DLD1 (cell line): ENCODE results near the gene ADRA2C.
"Not testable (repeated sequence)": the region's sequence is repeated elsewhere in the genome, so short reads cannot be mapped to it uniquely, and the experiment has no call there.

Source experiments
- in situ Hi-C: cut with HindIII; loops from 2 replicates; pipeline ENCODE4 v1.10.0; 2017; ENCODE audit warnings: low sequenced_read_pairs

Gene ADRA2C

DNA sequence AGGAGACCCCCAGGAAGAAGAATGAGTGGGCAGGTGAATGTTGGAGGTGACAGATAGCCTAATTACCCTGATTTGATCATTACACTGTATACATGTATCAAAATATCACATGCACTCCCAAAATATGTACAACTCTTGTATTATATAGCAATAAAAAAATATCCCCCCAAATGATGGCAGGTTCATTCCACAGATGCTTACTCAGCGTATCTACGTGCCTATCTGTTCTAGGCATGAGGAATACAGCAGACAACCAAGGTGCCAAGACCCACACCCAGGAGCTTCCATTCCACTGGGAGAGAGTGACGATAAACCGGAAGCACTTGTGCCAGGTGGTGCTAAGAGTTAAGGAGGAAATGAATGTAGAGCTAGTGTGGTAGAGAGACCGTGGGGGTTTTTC is 42.4 kb downstream of the ADRA2C start:
- in situ Hi-C loops = no loop called here

DNA sequence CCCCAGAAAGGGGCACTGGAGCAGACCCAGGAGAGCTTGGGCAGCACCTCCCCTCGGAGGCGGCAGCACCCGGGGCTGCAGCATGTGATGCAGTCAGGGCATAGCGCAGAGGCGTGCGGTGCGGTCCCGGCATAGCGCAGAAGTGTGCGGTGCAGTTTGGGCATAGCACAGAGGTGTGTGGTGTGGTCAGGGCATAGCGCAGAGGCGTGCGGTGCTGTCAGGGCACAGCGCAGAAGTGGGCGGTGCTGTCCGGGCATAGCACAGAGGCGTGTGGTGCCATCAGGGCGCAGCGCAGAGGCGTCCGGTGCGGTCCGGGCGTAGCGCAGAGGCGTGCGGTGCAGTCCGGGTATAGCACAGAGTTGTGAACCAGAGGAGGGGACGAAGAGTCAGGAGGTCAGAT is 42.8 kb downstream of the ADRA2C start:
- in situ Hi-C loops = no loop called here

DNA sequence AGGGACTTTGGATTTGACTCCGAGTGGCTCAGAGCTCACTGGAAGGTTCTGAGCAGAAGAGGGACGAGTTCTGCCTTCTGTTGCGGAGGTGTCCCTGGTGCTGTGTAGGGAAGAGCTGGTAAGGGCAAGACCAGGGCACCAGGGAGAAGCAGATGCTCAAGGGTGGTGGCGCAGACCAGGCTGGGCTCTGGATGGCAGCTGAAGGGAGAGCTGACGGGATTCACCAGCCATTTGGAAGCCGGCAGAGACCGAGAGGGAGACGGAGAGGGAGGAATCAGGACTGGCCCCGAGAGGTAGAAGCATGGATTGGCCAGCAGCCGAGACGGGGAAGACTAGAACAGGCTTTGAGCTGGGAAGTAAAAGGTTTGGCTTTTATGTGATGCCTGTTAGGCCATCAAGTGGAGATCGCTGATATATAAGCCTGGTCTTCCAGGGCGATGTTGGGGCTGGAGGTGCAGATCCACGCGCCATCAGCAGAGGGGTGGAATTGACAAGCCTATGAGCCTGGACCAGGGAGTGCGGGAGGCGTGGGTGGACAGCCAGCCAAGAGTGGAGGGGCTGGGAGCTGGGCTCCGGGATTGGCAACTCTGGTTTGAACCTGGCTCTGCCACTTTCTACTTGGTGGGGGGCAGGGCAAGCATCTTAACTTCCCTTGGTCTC is 43.4 kb downstream of the ADRA2C start:
- in situ Hi-C loops = no loop called here

DNA sequence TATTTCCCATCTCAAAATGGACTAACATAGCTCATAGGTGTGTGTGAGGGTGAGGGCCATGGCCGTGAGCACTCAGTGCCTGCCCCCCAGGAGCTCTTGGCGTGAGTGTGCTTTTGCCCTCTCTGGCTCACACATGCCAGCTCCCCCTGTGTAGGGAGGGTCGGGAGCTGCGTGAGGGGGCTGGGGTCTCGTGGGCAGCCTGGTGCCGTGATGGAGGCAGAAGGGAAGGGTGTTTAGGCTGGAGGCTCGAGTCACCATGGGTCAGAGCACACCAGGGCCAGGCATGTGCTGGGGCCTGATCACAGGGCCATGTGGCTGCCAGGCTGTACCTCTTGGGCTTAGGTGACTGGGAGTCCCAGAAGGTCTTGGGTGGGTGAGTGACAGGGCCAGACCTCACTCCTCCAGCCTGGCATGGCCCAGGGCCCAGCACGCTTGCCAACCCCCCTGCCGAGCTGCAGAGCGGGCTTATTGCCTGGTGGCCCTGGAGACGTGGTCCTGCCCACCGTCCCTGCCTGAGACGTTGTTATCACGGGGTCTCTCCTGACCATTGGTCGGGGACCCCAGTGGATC is 44.0 kb downstream of the ADRA2C start:
- in situ Hi-C loops = no loop called here

DNA sequence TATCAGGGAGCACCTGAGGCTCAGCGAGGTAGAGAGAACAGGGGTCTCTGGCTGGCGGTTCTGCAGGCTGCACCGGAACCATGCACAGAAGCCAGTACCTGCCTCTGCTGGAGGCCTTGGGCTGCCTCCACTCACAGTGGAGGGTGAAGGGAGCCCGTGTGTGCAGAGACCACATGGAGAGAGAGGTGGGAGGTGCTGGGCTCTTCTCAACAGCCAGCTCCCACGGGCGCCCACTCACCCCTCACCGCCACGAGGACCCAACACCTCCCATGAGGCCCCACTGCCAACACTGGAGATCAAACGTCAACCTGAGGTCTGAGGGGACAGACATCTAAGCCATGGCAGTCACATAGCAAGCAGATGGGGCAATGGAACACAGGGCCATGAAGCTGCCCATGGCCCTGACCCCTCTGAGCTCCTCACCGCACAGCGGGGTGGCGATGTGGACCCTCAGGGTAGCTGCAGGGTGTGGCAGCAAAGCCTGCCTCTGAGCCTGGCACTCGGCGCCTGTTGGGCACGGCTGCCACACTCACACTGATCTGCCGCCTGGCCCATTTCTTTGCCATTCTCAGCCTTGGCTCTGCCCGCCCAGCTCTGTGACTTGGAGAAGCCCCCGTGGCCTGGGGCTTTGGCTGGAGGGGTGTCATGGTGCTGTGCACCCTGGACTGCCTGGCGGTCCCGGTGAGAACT is 44.8 kb downstream of the ADRA2C start:
- in situ Hi-C loops = no loop called here

DNA sequence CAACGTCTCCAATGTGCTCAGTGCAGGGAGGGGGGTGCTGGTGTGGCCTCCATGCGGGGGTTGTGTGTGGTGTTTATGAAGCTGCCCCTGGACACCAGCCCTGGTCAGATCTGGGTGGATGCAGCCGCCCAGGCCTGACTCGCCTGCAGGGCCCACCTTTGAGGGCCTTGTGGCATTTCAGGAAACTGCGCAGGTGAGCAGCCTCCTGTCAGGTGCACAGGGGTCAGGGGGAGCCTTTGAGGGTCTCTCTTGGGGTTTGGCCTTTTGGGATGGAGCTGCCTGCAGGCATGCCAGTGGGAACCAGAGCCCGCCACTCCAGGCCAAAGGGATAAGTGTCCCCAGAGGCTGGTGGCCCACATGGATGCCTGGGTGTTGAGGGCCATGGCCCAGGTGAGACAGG is 45.4 kb downstream of the ADRA2C start:
- in situ Hi-C loops = no loop called here

DNA sequence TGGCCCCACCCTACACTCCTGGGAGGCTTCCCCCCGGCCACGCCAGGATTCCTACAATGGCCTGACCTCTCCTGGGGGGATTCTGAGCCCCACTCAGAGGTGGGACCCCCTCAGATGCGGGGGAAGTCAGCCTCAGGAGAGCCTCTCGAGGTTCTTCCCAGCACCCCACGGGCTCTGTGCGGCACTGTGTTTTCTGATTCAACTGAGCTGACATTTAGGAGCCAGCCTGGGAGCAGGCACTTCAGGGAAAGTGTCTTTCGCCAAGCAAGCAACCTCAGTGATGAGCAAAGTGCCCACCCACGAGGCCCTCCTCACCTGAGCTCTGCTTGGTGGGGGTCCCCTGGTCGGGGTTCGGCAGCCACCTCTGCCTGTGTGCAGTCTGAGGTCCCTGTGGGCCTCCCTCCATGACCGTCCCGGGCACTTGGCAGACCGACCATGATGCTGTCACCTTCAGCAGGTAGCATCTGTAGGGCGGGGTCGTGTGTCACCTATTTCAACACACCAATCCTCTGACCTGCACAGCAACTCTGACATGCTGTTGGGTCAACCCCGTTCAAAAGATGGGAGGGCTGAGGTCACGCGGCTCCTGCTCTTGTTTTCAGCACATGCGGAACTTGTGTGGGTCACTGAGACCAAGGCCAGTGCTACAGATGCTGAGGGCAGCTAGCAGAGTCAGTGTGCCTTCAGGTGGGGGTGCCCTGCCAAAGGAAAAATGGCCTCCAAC is 46.2 kb downstream of the ADRA2C start:
- in situ Hi-C loops = no loop called here

DNA sequence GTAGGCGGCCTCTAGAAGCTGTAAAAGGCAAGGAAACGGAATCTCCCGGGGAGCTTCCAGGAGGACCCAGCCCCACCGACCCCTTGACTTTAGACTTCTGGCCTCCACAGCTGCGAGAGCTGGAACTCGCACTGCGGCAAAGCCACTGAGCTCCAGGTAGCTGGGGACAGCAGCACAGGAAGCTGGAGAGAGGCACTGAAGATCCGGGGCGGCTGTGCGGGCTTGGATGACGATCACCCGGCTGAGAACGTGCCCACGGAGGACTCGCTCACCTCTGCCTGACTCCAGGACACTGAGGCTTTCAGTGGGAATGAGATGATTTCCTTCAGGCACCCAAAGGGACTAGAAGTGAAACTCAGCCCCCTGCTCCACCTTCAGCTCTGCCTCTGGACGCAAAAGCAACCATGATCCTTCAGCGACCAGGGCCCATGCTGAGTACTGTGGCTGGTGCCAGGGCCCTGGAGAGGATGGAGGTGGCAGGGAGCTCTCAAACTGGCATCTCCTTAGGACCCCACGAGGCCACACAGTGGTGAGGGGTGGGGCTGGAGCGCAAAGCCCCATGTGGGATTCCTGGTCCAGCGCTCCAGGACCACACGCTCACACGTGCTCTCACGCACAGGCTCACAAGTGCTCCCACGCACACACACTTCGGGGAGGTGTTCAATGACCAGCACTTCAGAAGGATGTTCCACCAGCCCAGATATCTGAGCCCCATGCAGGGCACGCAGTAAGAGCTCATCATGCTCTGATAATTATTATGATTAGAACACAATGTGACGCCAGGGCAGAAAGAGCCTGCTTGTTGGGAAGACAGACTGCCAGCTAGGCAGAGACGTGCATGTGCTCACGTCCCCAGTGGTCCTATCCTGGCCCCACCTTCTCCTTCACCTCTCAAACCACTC is 47.2 kb downstream of the ADRA2C start:
- in situ Hi-C loops = no loop called here

DNA sequence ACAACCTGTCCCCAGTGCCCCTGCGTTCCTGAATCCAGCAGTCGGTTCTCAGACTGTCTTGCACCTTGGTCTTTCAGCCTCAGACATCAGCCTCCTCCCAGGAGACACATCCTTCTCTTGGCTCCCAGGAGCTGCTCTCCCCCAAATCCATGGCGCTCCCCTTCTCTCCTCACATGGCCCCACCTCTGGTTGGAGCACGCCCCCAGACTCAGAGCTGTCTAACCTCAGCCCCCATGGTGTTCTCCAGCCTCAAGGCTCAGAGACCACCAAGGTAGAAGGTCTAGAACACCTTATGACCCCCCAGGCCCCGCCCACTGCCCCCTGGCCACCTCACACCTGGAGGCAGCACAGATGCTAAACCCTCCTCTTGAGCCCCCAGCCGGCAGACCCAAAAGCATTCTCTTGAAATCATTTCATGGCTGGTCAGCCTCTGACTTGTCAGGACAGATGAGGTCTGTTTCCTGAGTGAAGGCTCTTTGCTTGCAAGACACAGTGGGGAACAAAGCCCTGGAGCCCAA is 47.9 kb downstream of the ADRA2C start:
- in situ Hi-C loops = no loop called here

DNA sequence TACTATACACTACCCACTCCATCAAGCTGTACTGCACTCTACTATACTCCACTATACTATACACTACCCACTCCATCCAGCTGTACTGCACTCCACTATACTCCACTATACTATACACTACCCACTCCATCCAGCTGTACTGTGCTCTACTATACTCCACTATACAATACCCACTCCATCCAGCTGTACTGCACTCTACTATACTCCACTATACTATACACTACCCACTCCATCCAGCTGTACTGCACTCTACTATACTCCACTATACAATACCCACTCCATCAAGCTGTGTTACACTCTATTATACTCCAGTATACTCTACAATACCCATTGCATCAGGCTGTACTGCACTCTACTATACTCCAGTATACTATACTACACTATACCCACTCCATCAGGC is 48.7 kb downstream of the ADRA2C start:
- in situ Hi-C loops = not testable (repeated sequence)

DNA sequence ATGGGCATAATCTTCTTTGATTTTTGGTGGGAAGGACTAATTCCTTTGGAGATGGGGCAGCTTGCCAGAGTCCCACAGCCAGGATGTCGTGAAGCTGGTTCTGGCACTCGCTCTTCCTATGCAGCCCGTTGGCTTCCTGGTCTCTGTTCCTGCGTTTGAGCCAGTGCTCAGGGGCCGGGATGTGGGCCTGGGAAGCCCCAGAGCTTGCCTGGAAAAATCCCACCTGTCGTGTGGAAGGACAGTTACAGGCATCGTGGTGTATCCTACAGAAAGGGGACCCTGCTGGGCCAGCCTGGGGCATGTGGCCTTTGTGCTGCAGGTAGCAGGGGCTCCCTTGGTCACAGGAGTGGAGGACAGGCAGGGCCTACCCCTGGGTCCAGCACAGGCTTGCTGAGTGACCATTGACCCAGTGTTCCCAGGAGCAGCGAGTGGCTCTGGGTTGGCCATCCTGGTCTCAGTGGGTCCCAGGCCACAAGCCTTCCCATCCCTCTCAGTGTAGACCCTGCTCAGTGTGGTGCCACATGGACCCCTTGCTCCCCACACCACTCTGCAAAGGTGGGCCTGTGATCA is 50.2 kb downstream of the ADRA2C start:
- in situ Hi-C loops = no loop called here

DNA sequence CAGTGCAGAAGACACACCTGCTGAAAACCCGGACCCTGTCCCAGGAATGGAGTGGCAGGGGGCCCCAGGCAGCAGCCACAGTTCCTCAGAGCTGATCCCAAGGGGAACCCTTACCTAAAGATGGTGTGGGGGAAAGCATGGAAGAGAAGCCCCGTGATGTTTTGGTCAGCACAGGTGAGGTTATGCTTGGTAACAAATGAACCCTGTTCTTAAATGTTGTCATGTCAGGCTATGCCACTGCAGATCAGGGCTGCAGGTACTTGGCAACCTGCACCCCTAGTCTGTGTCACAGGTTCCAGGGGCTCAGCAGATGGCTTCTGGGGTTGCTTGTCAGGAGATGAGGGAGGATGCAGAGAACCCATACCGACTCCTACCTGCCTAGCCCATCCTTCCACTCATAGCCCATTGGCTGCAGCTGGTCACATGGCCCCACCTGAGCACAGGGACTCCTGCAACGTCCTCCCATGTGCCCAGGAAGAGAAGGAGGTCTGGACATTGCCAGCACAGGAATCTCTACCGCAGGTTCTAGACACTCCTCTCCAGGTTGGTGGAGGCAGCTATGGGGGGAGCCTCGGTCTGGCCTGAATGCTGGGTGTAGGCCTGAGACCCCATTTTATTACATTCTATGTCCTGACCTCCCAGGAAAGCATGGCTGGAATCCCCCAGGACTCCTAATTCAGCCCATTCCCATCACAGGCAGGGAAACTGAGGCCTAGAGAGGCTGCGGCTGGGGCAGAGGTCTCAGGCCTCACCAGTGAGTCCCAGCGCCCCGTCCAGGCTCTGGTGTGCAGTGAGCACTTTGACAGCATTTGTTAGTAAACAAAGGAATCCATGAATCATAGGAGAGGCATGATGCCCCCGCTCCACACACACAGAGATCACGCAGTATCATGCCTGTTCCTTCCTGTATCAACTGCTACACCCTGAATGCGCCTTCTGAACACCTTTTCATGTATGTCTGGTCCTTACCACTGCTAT is 51.1 kb downstream of the ADRA2C start:
- in situ Hi-C loops = no loop called here
